HepG2 (cell line): ENCODE results near the gene EXTL1. TPM values are rescaled to one million over a fixed set of nuclear protein-coding genes. Genes with fewer than 3 reads are reported as not detected.
A peak's percentile ranks its signal among the peaks of the same experiment; 100 is the strongest.

Experiments
- CREB1 ChIP-seq, 2 experiments: fragments of 450-650 bp in 1 of 2; IDR thresholded peaks; 2 replicates each; pipeline ENCODE4 v1.6.1; 2016 to 2017; ENCODE audit warnings: control low read depth in 1 of 2, mild to moderate bottlenecking in 1 of 2, missing compliant biosample characterization in 1 of 2, missing genetic modification characterization in 1 of 2
- HMG20A ChIP-seq: IDR thresholded peaks from 2 replicates; pipeline ENCODE4 v1.6.1; 2016; ENCODE audit warnings: borderline replicate concordance
- RXRA ChIP-seq: sonication (generic); formaldehyde crosslinking; IDR thresholded peaks from 2 replicates; pipeline ENCODE4 v1.5.1; 2020; ENCODE audit warnings: missing genetic modification reagents
- SIX1 ChIP-seq: sonication (generic); formaldehyde crosslinking; IDR thresholded peaks from 2 replicates; pipeline ENCODE4 v1.4.0; 2020; ENCODE audit warnings: missing genetic modification reagents, borderline replicate concordance
- WIZ ChIP-seq: sonication (generic); formaldehyde crosslinking; IDR thresholded peaks from 2 replicates; pipeline ENCODE4 v1.5.1; 2020; ENCODE audit warnings: mild to moderate bottlenecking, missing genetic modification reagents
- ZBTB1 ChIP-seq: sonication (generic); formaldehyde crosslinking; IDR thresholded peaks from 2 replicates; pipeline ENCODE4 v1.4.0; 2020; ENCODE audit warnings: missing genetic modification reagents, borderline replicate concordance
- ZNF737 ChIP-seq: sonication (generic); formaldehyde crosslinking; IDR thresholded peaks from 2 replicates; pipeline ENCODE4 v1.5.0; 2020; ENCODE audit warnings: missing genetic modification reagents, mild to moderate bottlenecking, borderline replicate concordance
- polyA plus RNA-seq, 8 experiments: library from polyadenylated mRNA; depleted of rRNA in 3 of 8; stranded (reverse) in 7 of 8; unstranded in 1 of 8; fragments of >200 nt; fragmentation: Illumina TruSeq in 4 of 8; extraction: Trizol in 4 of 8; gene quantifications; 2 replicates each; pipeline versions ENCODE4 v1.2.1 to v1.2.3, GENCODE V29; 2011 to 2016; ENCODE audit warnings: low read depth in 4 of 8, missing spikeins in 1 of 8, mixed read lengths in 1 of 8; ENCODE audit not compliant: insufficient read depth in 1 of 8
- total RNA-seq, 5 experiments: library from RNA; depleted of rRNA; stranded (reverse); fragments of >200 nt; fragmentation: Illumina TruSeq; extraction: Trizol; gene quantifications; 2 replicates each; pipeline ENCODE4 v1.2.3, GENCODE V29; 2016; ENCODE audit warnings: low read depth in 1 of 5
- TF ChIP-seq, protein P1 (sequence below): IDR thresholded peaks from 2 replicates; pipeline ENCODE4 v1.6.1; 2016; ENCODE audit warnings: low read depth, borderline replicate concordance
- TF ChIP-seq, protein P2 (sequence below): IDR thresholded peaks from 2 replicates; pipeline ENCODE4 v1.6.1; 2016; ENCODE audit warnings: control low read depth
- TF ChIP-seq, protein P3 (sequence below): sonication (generic); formaldehyde crosslinking; IDR thresholded peaks from 2 replicates; pipeline ENCODE4 v1.4.0; 2020; ENCODE audit warnings: low read depth, missing genetic modification reagents
- TF ChIP-seq, protein P4 (sequence below): sonication (generic); formaldehyde crosslinking; IDR thresholded peaks from 2 replicates; pipeline ENCODE4 v1.5.0; 2020; ENCODE audit warnings: mild to moderate bottlenecking, missing genetic modification reagents
- TF ChIP-seq, protein P5 (sequence below): sonication (generic); formaldehyde crosslinking; IDR thresholded peaks from 2 replicates; pipeline ENCODE4 v1.8.1; 2023; ENCODE audit warnings: missing genetic modification reagents, inconsistent platforms, borderline replicate concordance
- TF ChIP-seq, protein P6 (sequence below): IDR thresholded peaks from 2 replicates; pipeline ENCODE4 v1.4.0; 2020; ENCODE audit warnings: mild to moderate bottlenecking, missing genetic modification reagents

EXTL1 gene
- total and polyA plus RNA-seq, 2 of the 13 experiments (the other 11 are each of a cell fraction or from before 2014, with no cell fraction given) = 0.35 to 1.0 TPM

DNA sequence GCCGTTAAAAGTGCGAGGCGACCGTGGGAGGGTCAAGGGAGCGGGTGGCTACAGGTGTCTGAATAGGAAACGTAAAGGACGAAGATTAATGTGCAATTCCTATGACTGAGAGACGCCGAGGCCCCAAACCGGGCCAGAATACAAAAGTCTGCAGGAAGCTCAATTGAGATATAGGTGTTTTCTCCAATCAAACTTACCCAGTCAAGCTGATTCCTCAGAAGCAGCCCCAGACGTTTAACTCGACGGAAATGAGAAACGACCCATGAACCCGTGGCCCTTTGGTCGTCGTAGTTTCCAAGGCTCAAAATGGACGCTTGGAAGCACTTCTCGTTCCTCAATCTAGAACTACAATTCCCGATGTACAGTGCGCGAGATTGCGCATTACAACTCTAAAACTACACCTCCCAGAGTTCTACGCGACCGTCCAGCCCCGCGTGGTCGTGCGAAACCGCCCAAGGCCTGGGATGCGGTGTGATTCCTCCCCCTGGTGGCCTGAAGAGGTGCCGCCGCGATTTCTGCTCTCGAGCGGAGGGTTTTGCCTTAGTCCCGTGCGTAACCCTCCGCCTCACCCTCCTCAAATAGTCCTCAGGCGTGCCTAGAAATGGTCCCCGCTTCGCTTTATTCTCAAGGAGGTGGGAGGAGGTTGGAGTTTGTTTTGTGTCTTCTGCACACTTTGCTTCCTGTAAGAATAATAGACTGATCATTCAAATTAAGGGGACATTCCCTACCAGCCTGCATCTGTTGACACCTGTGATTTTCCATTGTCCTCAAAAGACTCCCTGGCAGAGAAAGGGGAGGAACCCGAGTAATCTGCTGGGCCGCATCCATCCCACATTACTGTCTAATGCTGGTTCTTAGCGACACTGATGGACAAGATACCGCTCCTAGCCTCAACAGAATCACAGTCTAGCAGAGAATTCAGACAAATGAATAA lies 23.5 kb upstream of the EXTL1 start, which contains the start of gene PAFAH2 (continued):
- TF ChIP-seq, protein P1, sequence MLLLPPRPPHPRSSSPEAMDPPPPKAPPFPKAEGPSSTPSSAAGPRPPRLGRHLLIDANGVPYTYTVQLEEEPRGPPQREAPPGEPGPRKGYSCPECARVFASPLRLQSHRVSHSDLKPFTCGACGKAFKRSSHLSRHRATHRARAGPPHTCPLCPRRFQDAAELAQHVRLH (CRISPR knock-in tag) = peak; percentile 94; the same call in 1 of the 2 replicates
- TF ChIP-seq, protein P2, sequence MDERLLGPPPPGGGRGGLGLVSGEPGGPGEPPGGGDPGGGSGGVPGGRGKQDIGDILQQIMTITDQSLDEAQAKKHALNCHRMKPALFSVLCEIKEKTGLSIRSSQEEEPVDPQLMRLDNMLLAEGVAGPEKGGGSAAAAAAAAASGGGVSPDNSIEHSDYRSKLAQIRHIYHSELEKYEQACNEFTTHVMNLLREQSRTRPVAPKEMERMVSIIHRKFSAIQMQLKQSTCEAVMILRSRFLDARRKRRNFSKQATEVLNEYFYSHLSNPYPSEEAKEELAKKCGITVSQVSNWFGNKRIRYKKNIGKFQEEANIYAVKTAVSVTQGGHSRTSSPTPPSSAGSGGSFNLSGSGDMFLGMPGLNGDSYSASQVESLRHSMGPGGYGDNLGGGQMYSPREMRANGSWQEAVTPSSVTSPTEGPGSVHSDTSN (CRISPR knock-in tag) = no peak
- no peak for TF ChIP-seq ZBTB1 (CRISPR knock-in tag)
- TF ChIP-seq, protein P3, sequence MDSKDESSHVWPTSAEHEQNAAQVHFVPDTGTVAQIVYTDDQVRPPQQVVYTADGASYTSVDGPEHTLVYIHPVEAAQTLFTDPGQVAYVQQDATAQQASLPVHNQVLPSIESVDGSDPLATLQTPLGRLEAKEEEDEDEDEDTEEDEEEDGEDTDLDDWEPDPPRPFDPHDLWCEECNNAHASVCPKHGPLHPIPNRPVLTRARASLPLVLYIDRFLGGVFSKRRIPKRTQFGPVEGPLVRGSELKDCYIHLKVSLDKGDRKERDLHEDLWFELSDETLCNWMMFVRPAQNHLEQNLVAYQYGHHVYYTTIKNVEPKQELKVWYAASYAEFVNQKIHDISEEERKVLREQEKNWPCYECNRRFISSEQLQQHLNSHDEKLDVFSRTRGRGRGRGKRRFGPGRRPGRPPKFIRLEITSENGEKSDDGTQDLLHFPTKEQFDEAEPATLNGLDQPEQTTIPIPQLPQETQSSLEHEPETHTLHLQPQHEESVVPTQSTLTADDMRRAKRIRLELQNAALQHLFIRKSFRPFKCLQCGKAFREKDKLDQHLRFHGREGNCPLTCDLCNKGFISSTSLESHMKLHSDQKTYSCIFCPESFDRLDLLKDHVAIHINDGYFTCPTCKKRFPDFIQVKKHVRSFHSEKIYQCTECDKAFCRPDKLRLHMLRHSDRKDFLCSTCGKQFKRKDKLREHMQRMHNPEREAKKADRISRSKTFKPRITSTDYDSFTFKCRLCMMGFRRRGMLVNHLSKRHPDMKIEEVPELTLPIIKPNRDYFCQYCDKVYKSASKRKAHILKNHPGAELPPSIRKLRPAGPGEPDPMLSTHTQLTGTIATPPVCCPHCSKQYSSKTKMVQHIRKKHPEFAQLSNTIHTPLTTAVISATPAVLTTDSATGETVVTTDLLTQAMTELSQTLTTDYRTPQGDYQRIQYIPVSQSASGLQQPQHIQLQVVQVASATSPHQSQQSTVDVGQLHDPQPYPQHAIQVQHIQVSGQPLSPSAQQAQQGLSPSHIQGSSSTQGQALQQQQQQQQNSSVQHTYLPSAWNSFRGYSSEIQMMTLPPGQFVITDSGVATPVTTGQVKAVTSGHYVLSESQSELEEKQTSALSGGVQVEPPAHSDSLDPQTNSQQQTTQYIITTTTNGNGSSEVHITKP (CRISPR knock-in tag) = peak; percentile 69; the same call in 1 of the 2 replicates
- peak; percentile 31; the same call in 1 of the 2 replicates for TF ChIP-seq SIX1 (CRISPR knock-in tag)
- TF ChIP-seq CREB1 (IDR thresholded peaks at IDR 0.05) = peak; percentile 85
- TF ChIP-seq CREB1 (CRISPR knock-in tag; IDR thresholded peaks at IDR 0.05) = peak; percentile 95
- TF ChIP-seq WIZ (CRISPR knock-in tag) = no peak
- TF ChIP-seq ZNF737 (CRISPR knock-in tag) = no peak; the same call in 1 of the 2 replicates
- TF ChIP-seq, protein P4, sequence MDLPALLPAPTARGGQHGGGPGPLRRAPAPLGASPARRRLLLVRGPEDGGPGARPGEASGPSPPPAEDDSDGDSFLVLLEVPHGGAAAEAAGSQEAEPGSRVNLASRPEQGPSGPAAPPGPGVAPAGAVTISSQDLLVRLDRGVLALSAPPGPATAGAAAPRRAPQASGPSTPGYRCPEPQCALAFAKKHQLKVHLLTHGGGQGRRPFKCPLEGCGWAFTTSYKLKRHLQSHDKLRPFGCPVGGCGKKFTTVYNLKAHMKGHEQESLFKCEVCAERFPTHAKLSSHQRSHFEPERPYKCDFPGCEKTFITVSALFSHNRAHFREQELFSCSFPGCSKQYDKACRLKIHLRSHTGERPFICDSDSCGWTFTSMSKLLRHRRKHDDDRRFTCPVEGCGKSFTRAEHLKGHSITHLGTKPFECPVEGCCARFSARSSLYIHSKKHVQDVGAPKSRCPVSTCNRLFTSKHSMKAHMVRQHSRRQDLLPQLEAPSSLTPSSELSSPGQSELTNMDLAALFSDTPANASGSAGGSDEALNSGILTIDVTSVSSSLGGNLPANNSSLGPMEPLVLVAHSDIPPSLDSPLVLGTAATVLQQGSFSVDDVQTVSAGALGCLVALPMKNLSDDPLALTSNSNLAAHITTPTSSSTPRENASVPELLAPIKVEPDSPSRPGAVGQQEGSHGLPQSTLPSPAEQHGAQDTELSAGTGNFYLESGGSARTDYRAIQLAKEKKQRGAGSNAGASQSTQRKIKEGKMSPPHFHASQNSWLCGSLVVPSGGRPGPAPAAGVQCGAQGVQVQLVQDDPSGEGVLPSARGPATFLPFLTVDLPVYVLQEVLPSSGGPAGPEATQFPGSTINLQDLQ = no peak
- TF ChIP-seq, protein P5, sequence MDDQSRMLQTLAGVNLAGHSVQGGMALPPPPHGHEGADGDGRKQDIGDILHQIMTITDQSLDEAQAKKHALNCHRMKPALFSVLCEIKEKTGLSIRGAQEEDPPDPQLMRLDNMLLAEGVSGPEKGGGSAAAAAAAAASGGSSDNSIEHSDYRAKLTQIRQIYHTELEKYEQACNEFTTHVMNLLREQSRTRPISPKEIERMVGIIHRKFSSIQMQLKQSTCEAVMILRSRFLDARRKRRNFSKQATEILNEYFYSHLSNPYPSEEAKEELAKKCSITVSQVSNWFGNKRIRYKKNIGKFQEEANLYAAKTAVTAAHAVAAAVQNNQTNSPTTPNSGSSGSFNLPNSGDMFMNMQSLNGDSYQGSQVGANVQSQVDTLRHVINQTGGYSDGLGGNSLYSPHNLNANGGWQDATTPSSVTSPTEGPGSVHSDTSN = no peak; the same call in 1 of the 2 replicates
- TF ChIP-seq HMG20A = 0 out of 2 replicates have a peak, but pooled peaks have one; percentile 62
- peak; percentile 97 for TF ChIP-seq RXRA (CRISPR knock-in tag)
- TF ChIP-seq, protein P6, sequence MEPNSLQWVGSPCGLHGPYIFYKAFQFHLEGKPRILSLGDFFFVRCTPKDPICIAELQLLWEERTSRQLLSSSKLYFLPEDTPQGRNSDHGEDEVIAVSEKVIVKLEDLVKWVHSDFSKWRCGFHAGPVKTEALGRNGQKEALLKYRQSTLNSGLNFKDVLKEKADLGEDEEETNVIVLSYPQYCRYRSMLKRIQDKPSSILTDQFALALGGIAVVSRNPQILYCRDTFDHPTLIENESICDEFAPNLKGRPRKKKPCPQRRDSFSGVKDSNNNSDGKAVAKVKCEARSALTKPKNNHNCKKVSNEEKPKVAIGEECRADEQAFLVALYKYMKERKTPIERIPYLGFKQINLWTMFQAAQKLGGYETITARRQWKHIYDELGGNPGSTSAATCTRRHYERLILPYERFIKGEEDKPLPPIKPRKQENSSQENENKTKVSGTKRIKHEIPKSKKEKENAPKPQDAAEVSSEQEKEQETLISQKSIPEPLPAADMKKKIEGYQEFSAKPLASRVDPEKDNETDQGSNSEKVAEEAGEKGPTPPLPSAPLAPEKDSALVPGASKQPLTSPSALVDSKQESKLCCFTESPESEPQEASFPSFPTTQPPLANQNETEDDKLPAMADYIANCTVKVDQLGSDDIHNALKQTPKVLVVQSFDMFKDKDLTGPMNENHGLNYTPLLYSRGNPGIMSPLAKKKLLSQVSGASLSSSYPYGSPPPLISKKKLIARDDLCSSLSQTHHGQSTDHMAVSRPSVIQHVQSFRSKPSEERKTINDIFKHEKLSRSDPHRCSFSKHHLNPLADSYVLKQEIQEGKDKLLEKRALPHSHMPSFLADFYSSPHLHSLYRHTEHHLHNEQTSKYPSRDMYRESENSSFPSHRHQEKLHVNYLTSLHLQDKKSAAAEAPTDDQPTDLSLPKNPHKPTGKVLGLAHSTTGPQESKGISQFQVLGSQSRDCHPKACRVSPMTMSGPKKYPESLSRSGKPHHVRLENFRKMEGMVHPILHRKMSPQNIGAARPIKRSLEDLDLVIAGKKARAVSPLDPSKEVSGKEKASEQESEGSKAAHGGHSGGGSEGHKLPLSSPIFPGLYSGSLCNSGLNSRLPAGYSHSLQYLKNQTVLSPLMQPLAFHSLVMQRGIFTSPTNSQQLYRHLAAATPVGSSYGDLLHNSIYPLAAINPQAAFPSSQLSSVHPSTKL (CRISPR knock-in tag) = peak; percentile 85
